HepG2 (cell line): Measurements from ENCODE around the gene ZNF813. TPM values are rescaled to one million over a fixed set of nuclear protein-coding genes. Genes with fewer than 3 reads are reported as not detected.
A peak's percentile ranks its signal among the peaks of the same experiment; 100 is the strongest.

Source experiments
- ERF ChIP-seq: IDR thresholded peaks from 2 replicates; pipeline ENCODE4 v1.6.1; 2018; ENCODE audit warnings: missing biosample characterization, missing genetic modification reagents
- GFI1 ChIP-seq: sonication (generic); formaldehyde crosslinking; IDR thresholded peaks from 2 replicates; pipeline ENCODE4 v1.5.0; 2020; ENCODE audit warnings: missing genetic modification reagents, mild to moderate bottlenecking, borderline replicate concordance
- HIVEP1 ChIP-seq: sonication (generic); formaldehyde crosslinking; IDR thresholded peaks from 2 replicates; pipeline ENCODE4 v1.4.0; 2020; ENCODE audit warnings: mild to moderate bottlenecking, missing genetic modification reagents
- HNRNPLL ChIP-seq: fragments of 200-400 bp; formaldehyde crosslinking; IDR thresholded peaks from 2 replicates; pipeline ENCODE4 v1.6.1; 2017; ENCODE audit warnings: mild to moderate bottlenecking, low read depth, low read length; ENCODE audit not compliant: poor library complexity, severe bottlenecking
- KDM5B ChIP-seq: sonication (generic); formaldehyde crosslinking; IDR thresholded peaks from 2 replicates; pipeline ENCODE4 v1.4.0; 2020; ENCODE audit warnings: missing genetic modification reagents, mild to moderate bottlenecking, borderline replicate concordance
- KMT2A ChIP-seq: sonication (generic); formaldehyde crosslinking; IDR thresholded peaks from 2 replicates; pipeline ENCODE4 v1.4.0; 2020; ENCODE audit warnings: missing genetic modification reagents
- NCOA1 ChIP-seq: sonication (generic); formaldehyde crosslinking; IDR thresholded peaks from 2 replicates; pipeline ENCODE4 v1.9.0; 2021; ENCODE audit warnings: missing genetic modification reagents
- PHF21A ChIP-seq: sonication (generic); formaldehyde crosslinking; IDR thresholded peaks from 2 replicates; pipeline ENCODE4 v1.5.0; 2020; ENCODE audit warnings: mild to moderate bottlenecking, missing genetic modification reagents
- POGZ ChIP-seq: sonication (generic); formaldehyde crosslinking; IDR thresholded peaks from 2 replicates; pipeline ENCODE4 v1.4.0; 2020; ENCODE audit warnings: mild to moderate bottlenecking, missing genetic modification reagents
- POLR2AphosphoS5 ChIP-seq: IDR thresholded peaks from 2 replicates; pipeline ENCODE4 v1.6.1; 2012; ENCODE audit warnings: low read depth, low read length
- PPARG ChIP-seq: conservative IDR thresholded peaks from 2 replicates; pipeline ENCODE4 v1.6.1; 2016; ENCODE audit warnings: missing biosample characterization, missing genetic modification reagents
- RNF2 ChIP-seq: fragments of 450-650 bp; conservative IDR thresholded peaks from 2 replicates; pipeline ENCODE4 v1.6.1; 2016; ENCODE audit warnings: low read depth
- SIN3A ChIP-seq: IDR thresholded peaks from 2 replicates; pipeline ENCODE4 v1.6.1; 2011; ENCODE audit warnings: low read depth, mild to moderate bottlenecking, control low read depth, low read length, borderline replicate concordance
- THAP11 ChIP-seq: IDR thresholded peaks from 2 replicates; pipeline ENCODE4 v1.6.1; 2016; ENCODE audit warnings: missing biosample characterization, missing genetic modification reagents
- ZFP36L2 ChIP-seq: sonication (generic); formaldehyde crosslinking; IDR thresholded peaks from 2 replicates; pipeline ENCODE4 v1.4.0; 2020; ENCODE audit warnings: missing genetic modification reagents
- ZNF160 ChIP-seq: sonication (generic); formaldehyde crosslinking; IDR thresholded peaks from 2 replicates; pipeline ENCODE4 v1.8.0; 2022; ENCODE audit warnings: mild to moderate bottlenecking, inconsistent platforms, missing genetic modification reagents
- ZNF543 ChIP-seq: sonication (generic); formaldehyde crosslinking; IDR thresholded peaks from 2 replicates; pipeline ENCODE4 v1.4.0; 2020; ENCODE audit warnings: mild to moderate bottlenecking, missing genetic modification reagents
- polyA plus RNA-seq, 8 experiments: library from polyadenylated mRNA; depleted of rRNA in 3 of 8; stranded (reverse) in 7 of 8; unstranded in 1 of 8; fragments of >200 nt; fragmentation: Illumina TruSeq in 4 of 8; extraction: Trizol in 4 of 8; gene quantifications; 2 replicates each; pipeline versions ENCODE4 v1.2.1 to v1.2.3, GENCODE V29; 2011 to 2016; ENCODE audit warnings: low read depth in 4 of 8, missing spikeins in 1 of 8, mixed read lengths in 1 of 8; ENCODE audit not compliant: insufficient read depth in 1 of 8
- total RNA-seq, 5 experiments: library from RNA; depleted of rRNA; stranded (reverse); fragments of >200 nt; fragmentation: Illumina TruSeq; extraction: Trizol; gene quantifications; 2 replicates each; pipeline ENCODE4 v1.2.3, GENCODE V29; 2016; ENCODE audit warnings: low read depth in 1 of 5
- TF ChIP-seq, protein P1 (sequence below): sonication (generic); formaldehyde crosslinking; IDR thresholded peaks from 2 replicates; pipeline ENCODE4 v1.4.0; 2020; ENCODE audit warnings: missing genetic modification reagents
- TF ChIP-seq, protein P2 (sequence below): IDR thresholded peaks from 2 replicates; pipeline ENCODE4 v1.6.1; 2016; ENCODE audit warnings: missing genetic modification reagents, missing compliant biosample characterization
- TF ChIP-seq, protein P3 (sequence below): sonication (generic); formaldehyde crosslinking; IDR thresholded peaks from 2 replicates; pipeline ENCODE4 v1.4.0; 2020; ENCODE audit warnings: missing genetic modification reagents
- TF ChIP-seq, protein P4 (sequence below): sonication (generic); formaldehyde crosslinking; IDR thresholded peaks from 2 replicates; pipeline ENCODE4 v1.5.0; 2020; ENCODE audit warnings: missing genetic modification reagents

ZNF813 gene
- total and polyA plus RNA-seq, 2 of the 13 experiments (the other 11 are each of a cell fraction or from before 2014, with no cell fraction given): 2.1 to 8.9 TPM

DNA sequence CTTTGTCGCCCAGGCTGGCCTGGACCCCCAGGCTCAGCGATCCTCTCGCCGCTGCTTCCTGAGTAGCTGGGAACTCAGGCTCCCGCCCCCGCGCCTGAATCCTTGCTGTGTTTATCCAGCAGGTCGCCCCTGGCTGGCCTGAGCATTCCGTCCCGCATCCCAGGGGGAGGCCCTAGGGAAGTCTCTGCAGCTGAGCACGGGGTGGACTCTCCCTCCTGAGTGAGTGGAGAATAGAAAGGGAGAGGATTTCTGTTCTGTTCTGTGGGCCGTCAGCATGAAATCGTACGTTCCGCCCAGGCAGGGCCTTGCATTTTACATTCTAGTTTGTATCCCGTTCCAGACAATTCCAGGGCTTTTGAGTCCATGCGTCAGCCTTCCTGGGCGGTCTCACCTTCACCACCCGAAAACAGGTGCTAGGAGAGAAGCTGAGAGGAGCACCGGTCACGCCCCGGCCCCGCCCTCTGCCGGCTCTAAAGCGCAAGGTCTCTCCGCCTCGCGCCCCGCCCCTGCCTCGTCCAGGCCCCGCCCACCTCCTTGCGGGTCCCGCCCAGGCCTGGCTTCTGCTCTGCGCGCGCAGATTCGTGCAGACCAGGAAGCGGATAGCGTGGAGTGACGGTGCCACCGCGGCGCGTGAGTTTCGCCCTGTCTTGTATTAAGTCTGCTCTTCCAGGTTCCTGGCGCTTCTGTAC lies 36.0 kb upstream of the ZNF813 start, which contains the start of gene ZNF761 (continued):
- TF ChIP-seq NCOA1 (CRISPR knock-in tag) (no peak), ZNF160 (CRISPR knock-in tag) (peak; percentile 30; the same call in 1 of the 2 replicates), KMT2A (CRISPR knock-in tag) (0 out of 2 replicates have a peak, but pooled peaks have one; percentile 47), HNRNPLL (peak; percentile 70), GFI1 (CRISPR knock-in tag) (peak; percentile 29; the same call in 1 of the 2 replicates), ERF (peak; percentile 59; the same call in 1 of the 2 replicates), THAP11 (peak; percentile 25; the same call in 1 of the 2 replicates), POGZ (CRISPR knock-in tag) (peak; percentile 20; the same call in 1 of the 2 replicates), KDM5B (CRISPR knock-in tag) (peak; percentile 52; the same call in 1 of the 2 replicates), PPARG (0 out of 2 replicates have a peak, but pooled peaks have one; percentile 29), RNF2 (no peak), PHF21A (CRISPR knock-in tag) (peak; percentile 70), ZNF543 (CRISPR knock-in tag) (no peak), ZFP36L2 (no peak), POLR2AphosphoS5 (peak; percentile 82), SIN3A (peak; percentile 28; the same call in 1 of the 2 replicates), HIVEP1 (peak; percentile 41; the same call in 1 of the 2 replicates)
- TF ChIP-seq, protein P1, sequence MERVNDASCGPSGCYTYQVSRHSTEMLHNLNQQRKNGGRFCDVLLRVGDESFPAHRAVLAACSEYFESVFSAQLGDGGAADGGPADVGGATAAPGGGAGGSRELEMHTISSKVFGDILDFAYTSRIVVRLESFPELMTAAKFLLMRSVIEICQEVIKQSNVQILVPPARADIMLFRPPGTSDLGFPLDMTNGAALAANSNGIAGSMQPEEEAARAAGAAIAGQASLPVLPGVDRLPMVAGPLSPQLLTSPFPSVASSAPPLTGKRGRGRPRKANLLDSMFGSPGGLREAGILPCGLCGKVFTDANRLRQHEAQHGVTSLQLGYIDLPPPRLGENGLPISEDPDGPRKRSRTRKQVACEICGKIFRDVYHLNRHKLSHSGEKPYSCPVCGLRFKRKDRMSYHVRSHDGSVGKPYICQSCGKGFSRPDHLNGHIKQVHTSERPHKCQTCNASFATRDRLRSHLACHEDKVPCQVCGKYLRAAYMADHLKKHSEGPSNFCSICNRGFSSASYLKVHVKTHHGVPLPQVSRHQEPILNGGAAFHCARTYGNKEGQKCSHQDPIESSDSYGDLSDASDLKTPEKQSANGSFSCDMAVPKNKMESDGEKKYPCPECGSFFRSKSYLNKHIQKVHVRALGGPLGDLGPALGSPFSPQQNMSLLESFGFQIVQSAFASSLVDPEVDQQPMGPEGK (CRISPR knock-in tag): peak; percentile 72
- TF ChIP-seq, protein P2, sequence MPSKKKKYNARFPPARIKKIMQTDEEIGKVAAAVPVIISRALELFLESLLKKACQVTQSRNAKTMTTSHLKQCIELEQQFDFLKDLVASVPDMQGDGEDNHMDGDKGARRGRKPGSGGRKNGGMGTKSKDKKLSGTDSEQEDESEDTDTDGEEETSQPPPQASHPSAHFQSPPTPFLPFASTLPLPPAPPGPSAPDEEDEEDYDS: peak; percentile 66
- TF ChIP-seq, protein P3, sequence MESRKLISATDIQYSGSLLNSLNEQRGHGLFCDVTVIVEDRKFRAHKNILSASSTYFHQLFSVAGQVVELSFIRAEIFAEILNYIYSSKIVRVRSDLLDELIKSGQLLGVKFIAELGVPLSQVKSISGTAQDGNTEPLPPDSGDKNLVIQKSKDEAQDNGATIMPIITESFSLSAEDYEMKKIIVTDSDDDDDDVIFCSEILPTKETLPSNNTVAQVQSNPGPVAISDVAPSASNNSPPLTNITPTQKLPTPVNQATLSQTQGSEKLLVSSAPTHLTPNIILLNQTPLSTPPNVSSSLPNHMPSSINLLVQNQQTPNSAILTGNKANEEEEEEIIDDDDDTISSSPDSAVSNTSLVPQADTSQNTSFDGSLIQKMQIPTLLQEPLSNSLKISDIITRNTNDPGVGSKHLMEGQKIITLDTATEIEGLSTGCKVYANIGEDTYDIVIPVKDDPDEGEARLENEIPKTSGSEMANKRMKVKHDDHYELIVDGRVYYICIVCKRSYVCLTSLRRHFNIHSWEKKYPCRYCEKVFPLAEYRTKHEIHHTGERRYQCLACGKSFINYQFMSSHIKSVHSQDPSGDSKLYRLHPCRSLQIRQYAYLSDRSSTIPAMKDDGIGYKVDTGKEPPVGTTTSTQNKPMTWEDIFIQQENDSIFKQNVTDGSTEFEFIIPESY (CRISPR knock-in tag): no peak
- TF ChIP-seq, protein P4, sequence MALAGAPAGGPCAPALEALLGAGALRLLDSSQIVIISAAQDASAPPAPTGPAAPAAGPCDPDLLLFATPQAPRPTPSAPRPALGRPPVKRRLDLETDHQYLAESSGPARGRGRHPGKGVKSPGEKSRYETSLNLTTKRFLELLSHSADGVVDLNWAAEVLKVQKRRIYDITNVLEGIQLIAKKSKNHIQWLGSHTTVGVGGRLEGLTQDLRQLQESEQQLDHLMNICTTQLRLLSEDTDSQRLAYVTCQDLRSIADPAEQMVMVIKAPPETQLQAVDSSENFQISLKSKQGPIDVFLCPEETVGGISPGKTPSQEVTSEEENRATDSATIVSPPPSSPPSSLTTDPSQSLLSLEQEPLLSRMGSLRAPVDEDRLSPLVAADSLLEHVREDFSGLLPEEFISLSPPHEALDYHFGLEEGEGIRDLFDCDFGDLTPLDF: peak; percentile 69
- TF ChIP-seq, all 625 proteins: peak for 113
